T-helper 1 cell treated with Interleukin-12 subunit alpha and Interleukin-12 subunit beta and Interleukin-4 antibody, amounts not matched to agents 30 ng/mL and 1 ng/mL, for 36 hours (primary cell): ENCODE data around the gene ZFP62. TPM values are rescaled to one million over a fixed set of nuclear protein-coding genes. Genes with fewer than 3 reads are reported as not detected.

Experiments used
- total RNA-seq: library from RNA; stranded (reverse); gene quantifications from 2 replicates; pipeline ENCODE4 v1.2.3, GENCODE V29; 2022

The ZFP62 gene
- total RNA-seq, 1 donor from 2014 or later, result 27.6 TPM

Other genes with a start within 250 kb of the ZFP62 start
- gene FLT4, start 211.7 kb downstream of the ZFP62 start, total RNA-seq, result 0.32 and 0.56 TPM in 2 replicates
- not detected in 2 replicates for gene OR2Y1, start 121.2 kb downstream of the ZFP62 start, total RNA-seq
- 126 and 135 TPM in 2 replicates for gene MGAT1, start 58.5 kb downstream of the ZFP62 start, total RNA-seq
- not detected in 2 replicates for gene BTNL8, start 37.9 kb upstream of the ZFP62 start, total RNA-seq
- not detected in 2 replicates for gene BTNL3, start 127.6 kb upstream of the ZFP62 start, total RNA-seq
- not detected in 2 replicates for gene BTNL9, start 179.0 kb upstream of the ZFP62 start, total RNA-seq